GM19328 (cell line): ENCODE results near the gene CCDC92.

Source experiments
- ATAC-seq: cut with Tn5 transposase; IDR thresholded peaks from one replicate; pipeline ENCODE4 v1.9.1; 2021; ENCODE audit warnings: mild to moderate bottlenecking, moderate library complexity; ENCODE audit not compliant: unreplicated experiment

Gene CCDC92

DNA sequence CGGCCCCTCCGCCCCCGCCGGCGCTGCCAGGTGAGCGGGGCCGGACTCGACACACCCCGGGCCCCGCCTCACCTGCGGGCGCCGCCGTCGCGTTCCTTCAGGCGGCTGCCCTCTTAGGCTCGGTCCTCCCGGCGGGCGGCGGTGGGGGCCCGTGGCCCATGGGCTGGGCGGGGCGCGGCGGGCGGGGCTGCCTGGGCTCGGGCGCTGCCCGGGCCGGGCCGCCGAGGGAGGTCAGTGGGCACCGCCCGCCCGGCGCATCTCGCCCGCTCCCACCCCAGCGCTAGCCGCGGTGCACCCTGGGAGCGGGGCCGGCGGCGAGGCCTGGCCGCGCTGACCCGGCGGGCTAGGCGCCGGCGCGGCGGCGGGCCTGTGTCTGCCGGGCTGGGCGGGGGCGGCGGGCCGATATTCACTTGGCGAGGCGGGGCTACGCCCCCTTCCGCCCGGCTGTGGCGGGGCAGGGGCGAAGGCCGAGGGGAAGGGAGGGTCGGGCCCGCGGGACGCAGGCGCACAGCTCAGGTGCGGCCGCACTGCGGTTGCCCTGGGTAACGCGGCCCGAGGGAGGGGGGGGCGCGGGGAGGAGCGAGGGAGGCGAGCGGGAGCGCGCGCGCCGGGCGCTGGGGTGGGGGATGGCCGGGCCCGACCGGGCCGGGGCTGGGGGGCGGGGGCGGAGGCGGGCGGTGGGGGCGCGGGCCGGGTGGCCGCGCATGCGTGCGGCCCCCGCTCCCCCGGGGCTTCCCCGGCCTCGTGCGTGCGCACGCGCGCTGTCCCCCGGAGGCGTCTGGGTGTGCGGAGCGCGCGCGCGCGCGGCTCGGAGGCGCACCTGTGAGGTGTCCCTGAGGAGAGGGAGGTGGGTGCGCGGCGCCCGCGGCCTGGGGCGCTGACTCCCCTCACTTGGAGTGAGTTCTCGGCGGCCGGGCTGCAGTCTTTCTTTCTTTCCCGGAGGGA, at the start of gene CCDC92, which contains the start of gene ZNF664:
TSS of gene CCDC92 (minus strand) at position 375 of the 945 bp plus-strand sequence. CDS start 28,526 bp downstream, outside the sequence.
TSS of gene ZNF664 (plus strand) at position 759 of the 945 bp plus-strand sequence. CDS start 38,930 bp downstream, outside the sequence.
- peak; percentile 87 for ATAC-seq

DNA sequence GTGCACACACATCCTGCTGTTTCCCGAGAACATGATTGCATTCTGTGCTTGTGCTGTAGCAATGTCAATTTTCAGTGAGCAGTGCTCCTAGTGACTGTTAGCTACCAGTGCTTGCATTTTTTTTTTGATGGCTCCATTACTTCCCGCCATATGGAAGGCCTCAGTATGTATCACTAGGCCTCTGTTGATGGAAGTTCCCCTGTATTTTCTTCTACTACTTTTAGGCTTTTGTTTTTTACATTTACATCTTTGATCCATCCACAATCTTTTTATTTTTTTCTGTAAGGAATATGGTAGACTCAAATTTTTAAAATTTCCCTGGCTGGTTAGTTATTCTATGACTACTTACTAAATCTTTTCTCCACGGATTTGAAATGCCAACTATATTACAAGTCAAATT, 49.5 kb upstream of the CCDC92 start:
- ATAC-seq = no peak

GRCh38 chr12:124021007-124021406, 48.4 kb upstream of the CCDC92 start:
- ATAC-seq = no peak

DNA sequence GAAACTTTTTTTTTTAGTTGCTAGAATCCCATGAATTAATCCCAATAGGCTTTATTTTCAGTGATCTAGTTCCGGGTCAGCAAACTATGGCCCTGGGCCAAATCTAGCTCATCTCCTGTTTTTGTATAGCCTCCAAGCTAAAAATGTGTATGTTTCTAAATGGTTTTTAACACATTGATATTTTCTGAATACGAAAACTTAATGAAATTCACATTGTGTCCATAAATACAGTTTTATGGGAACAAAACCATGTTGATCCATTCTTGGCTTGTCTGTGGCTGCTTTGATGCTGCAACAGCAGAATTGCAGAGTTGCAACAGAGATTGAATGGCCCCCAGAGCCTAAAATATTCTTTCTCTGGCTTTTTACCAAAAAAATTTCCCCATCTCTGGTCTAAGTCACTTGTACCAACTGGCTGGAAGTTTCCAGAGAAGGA, 47.9 kb upstream of the CCDC92 start:
- ATAC-seq = no peak

GRCh38 chr12:124019115-124019514, 46.5 kb upstream of the CCDC92 start:
- ATAC-seq = no peak

DNA sequence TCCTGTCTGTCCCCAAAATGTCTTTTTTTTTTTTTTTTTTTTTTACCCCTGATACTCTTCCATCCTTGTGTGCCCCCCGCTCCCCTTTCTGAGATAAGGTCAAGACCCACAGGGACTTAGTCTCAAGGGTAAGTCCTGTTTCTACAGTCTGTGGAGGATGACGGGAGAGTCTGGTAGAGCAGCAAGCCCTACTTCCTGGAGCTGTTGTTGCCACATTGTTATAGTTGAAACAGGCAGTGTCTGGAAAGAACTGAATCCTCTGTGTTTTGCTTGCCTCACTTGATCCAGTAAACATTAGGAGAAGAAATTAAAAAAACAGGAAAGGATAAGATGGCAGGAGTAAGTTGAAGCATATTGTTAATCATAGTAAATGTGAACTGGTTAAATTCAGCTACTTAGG, 45.9 kb upstream of the CCDC92 start:
- ATAC-seq = no peak

DNA sequence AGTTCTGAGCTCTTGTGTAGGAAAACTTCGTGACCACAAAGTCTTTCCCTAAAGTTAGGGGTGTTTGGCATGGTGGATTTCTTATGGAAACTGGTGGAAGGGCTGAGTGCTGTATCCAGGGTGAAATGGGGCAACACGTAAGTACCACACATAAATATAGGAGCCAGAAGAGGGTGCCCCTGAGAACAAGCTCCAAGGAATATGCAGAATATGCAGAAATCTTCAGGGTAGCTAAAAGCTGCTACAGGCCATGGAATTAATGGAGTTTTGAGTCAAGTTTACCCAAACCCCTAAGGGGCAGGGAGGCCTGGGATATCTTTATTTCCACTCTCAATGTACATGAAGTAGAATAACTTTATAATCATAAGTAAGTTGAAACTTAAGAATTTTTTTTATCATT, 44.4 kb upstream of the CCDC92 start:
- ATAC-seq = no peak

DNA sequence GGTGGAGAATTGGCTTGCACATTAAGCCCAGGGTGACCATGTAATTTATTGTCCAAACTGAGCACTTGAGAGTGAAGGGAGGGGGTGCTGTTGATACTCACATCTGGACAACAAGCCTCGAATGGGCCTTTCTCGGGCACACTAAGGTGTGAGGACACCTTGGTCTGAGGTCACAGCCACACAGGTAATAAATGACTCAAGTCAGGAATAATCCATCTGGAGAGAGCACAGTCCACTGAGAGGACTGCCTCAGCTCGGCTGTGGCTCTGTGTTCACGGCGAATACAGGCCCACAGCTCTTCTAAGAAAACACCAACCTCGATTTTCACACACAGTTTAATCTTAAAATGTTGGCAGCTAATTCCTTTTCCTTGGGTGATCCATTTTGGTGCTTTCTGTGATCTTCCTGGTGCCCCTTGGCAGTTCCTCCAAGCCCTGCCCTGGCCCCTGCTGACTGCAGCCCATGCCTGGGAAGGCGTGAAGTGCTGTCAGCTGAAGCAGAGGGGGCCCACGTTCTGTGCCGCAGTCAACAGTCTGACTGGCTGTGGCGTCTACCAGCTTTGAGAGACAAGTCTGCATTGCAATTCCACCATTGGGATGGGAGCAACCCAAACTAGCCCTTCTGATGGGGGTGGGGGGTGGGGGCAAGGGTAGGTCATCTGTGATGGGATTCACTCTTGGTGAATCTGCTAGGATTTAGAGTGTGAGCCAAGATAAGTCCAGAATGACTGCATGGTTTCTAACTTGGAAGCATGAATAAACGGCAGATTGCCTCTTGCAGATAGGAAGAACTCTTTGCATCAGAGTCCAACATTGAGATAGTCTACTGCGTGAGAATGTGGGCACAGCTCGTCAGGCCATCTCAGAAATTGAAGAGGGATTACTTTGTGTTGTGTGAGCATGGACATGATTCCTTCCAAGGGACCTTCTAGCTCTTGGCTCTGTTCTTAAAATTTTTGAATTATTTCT, 43.1 kb upstream of the CCDC92 start:
- ATAC-seq = no peak

GRCh38 chr12:124013073-124013472, 40.4 kb upstream of the CCDC92 start:
- no peak for ATAC-seq

DNA sequence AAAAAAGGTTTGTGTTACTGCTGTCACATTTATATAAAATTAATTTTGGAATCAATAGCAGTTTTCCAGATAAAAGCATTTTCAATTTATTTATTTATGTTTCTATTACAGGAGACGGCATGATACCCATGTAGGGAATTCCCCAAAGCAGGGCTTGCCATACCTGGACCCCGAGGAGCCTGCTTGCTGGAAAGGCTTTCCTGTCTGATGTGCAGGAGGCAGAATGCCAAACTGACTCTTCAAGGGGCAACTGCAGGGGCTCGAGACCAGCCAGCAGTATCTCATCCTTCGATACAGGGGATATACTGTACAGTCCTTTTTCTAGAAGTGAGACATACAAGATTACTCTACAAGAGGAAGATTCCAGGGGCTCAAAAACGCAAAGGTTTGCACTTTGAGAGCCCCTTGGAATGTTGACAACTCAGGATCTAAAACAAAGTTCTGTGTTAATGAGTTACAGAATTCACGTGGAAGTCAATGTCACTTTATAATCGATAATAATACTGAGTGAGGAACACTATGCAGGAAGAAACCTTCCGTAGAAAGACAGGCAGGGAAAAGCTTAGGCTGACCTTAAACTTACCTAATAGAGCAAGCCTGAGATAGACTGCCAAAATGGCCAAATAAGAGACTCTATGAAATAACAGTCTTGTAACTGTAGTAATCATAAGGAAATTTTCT, 38.9 kb upstream of the CCDC92 start:
- no peak for ATAC-seq

DNA sequence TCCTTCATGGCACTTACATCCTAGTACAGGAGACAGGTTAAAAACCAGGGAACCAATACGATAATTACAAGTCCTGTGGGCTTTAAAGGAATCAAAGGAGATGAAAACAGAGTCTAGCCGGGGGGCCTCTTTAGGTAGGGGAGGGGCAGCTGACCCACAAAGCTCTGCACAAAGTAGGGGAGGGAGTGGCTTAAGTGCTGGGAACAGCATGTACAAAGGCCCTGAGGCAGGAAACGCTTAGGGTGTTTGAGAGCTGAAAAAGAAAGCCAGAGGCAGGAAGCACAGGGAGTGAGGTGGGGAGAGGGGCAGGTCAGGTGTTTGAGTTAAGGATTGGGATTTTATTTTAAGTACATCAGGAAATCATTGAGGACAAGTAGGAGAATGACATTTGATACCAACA, 38.1 kb upstream of the CCDC92 start:
- no peak for ATAC-seq

GRCh38 chr12:124009781-124010180, 37.1 kb upstream of the CCDC92 start:
- ATAC-seq = no peak

DNA sequence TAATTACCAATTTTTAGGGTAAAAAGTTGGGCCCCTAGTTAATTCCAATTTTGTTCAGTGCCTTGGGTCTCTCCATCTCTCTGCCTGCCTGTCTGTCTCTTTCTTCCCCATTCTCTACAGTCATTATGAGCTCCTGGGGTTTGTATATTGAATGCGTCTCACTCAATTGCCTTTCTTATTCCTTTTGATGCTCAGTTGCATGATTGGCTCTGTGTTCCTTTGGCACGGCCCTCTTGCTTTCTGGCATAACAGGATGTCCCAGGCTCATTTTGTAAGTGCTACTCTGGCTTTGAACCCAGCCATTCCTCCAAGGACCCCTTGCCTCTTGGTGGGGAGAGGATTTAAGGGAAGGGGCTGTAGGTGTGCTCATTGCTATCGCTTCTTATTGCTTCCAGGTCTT, 36.0 kb upstream of the CCDC92 start:
- ATAC-seq = no peak

GRCh38 chr12:124007826-124008570, 35.4 kb upstream of the CCDC92 start:
- ATAC-seq = no peak

DNA sequence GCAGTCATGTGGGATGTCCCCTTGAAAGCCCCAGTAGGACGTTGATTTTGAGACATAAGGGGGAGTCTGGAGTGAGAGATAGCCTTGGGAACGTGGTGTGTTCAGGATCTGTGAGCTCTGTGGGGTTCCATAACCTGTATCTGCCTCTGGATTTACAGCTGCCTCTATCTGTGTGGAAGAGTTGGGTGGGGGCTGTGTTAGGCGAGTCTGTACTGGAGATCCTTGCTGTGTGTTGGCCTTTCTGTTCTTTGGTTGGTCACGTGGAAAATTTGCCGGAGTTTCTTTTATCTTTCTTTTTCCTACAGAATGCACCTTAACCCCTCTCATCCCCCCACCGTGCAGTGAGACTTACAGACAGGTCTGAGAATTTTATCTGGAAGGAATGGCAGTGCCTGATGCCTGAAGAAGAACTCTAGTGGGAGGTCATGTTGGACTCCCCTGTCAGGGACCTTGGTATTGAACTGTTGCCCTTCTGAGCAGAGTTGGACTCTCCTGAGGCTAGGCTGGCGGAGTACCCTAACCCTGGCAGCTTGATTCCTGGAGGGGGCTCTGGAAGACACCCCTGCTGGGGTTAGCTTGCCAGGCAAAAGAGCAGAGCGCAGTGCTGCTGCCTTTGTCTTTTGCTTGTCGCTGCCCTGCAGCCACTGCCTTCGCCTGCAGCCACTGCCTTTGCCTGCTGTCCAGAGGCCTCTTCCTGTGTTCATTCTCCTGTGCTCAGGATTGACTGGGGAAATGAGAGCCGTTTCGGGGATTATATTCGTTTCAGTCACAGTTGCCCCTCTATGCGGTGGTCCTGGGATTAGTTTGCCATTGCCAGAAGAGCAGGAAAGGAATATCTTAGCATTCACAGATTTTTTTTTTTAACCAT, 34.4 kb upstream of the CCDC92 start:
- ATAC-seq = no peak

- ATAC-seq = no peak
These were observed 33.6 kb upstream of the CCDC92 start for GRCh38 chr12:124006085-124006845.

DNA sequence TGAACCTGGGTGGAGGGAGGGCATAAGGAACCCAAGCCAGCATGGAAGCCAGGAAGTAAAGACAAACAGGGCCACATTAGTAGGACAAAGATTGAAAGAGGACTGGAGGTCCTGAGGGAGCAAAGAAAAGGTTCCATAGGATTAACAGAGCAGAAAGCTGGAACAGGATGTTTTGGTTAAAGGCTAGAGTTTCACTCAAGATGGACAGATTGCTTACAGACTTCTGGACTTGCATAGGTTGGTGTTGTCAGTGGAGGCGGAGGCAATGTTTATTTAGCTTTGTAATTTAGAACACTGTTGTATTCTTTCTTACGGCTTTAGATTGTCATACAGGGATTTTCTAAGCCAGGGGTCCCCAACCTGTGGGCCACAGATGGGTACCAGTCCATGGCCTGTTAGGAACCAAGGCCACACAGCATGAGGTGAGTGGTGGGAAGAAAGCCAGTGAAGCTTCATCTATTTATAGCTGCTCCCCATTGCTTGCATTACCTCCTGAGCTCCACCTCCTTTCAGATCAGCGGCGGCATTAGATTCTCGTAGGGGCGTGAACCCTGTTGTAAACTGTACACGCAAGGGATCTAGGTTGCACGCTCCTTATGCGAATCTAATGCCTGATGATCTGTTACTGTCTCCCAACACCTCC, 31.7 kb upstream of the CCDC92 start:
- no peak for ATAC-seq

DNA sequence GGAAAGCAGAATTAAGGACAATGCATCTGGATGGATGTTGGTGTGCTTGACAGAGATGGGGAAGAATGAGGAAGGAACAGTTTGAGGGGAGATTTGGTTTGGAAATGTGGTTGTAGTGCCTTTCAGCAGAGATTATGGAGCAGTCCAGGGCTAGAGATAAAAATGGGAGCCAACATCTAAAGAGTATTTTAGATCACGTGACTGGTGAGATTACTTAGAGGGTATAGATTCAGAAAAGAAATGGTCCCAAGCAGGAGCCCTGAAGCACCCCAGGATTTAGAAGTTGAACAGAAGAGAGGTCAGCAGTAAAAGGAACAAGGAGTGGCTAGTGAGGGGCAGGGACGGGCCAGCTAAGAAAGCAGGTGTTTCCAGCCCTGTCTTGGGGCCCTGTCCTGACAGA, 30.0 kb upstream of the CCDC92 start:
- ATAC-seq = no peak
